HG03139 (cell line): ENCODE measurements around the gene PCDHGA3.
"Not testable (repeated sequence)": the region's sequence is repeated elsewhere in the genome, so short reads cannot be mapped to it uniquely, and the experiment has no call there.

Experiments used
- ATAC-seq: cut with Tn5 transposase; IDR thresholded peaks from one replicate; pipeline ENCODE4 v1.9.1; 2021; ENCODE audit not compliant: unreplicated experiment

Gene PCDHGA3

DNA sequence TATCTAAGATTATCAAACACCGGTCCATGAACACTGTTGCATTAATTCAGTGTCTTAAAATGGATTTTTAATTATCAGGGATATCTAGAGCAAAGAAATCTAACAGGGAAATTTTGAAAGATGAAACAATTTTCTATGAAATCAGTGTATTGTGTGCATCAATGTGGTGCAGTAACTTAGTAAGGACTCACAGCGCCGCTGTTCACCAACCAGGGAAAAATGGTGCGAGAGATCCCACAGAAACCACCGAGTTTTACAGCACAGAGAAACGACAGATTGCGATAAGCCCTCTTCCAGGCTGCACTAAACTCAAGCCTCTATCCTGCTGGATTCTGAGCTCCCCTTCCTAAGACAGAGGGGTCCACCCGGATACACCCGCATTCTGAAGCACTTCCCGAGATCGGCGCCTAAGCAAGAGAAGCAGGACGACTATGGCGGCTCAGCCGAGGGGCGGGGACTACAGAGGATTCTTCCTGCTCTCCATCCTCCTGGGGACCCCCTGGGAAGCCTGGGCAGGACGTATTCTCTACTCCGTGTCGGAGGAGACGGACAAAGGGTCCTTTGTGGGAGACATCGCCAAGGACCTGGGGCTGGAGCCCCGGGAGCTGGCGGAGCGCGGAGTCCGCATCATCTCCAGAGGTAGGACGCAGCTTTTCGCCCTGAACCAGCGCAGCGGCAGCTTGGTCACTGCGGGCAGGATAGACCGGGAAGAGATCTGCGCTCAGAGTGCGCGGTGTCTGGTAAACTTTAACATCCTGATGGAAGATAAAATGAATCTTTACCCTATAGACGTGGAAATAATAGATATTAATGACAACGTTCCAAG is 39.1 kb downstream of the PCDHGA3 start, which contains the start of gene PCDHGA7:
Gene PCDHGA7 (plus strand): TSS at position 274 of the 826 bp plus-strand sequence. CDS start 158 bp downstream, at position 432.
- ATAC-seq = no peak

DNA sequence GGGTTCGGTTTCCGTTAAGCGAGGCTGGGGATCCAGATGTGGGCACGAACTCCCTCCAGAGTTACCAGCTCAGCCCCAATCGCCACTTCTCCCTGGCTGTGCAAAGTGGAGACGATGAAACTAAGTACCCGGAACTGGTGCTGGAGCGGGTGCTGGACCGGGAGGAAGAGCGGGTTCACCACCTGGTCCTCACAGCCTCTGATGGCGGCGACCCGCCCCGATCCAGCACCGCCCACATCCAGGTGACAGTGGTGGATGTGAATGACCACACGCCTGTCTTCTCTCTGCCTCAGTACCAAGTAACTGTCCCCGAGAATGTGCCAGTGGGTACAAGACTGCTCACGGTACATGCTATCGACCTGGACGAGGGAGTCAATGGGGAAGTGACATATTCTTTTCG is 39.7 kb downstream of the PCDHGA3 start:
- no peak for ATAC-seq

DNA sequence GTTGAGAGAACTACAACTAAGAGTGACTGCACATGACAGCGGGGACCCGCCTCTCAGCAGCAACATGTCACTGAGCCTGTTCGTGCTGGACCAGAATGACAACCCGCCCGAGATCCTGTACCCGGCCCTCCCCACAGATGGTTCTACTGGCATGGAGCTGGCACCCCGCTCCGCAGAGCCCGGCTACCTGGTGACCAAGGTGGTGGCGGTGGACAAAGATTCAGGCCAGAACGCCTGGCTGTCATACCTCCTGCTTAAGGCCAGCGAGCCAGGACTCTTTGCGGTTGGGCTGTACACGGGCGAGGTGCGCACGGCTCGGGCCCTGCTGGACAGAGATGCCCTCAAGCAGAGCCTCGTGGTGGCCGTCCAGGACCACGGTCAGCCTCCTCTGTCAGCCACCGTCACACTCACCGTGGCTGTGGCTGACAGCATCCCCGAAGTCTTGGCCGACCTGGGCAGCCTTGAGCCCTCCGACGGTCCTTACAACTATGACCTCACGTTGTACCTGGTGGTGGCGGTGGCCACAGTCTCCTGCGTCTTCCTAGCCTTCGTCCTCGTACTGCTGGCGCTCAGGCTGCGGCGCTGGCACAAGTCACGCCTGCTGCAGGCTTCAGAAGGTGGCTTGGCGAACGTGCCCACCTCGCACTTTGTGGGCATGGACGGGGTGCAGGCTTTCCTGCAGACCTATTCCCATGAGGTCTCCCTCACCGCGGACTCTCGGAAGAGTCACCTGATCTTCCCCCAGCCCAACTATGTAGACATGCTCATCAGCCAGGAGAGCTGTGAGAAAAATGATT is 41.0 kb downstream of the PCDHGA3 start:
- ATAC-seq = no peak

DNA sequence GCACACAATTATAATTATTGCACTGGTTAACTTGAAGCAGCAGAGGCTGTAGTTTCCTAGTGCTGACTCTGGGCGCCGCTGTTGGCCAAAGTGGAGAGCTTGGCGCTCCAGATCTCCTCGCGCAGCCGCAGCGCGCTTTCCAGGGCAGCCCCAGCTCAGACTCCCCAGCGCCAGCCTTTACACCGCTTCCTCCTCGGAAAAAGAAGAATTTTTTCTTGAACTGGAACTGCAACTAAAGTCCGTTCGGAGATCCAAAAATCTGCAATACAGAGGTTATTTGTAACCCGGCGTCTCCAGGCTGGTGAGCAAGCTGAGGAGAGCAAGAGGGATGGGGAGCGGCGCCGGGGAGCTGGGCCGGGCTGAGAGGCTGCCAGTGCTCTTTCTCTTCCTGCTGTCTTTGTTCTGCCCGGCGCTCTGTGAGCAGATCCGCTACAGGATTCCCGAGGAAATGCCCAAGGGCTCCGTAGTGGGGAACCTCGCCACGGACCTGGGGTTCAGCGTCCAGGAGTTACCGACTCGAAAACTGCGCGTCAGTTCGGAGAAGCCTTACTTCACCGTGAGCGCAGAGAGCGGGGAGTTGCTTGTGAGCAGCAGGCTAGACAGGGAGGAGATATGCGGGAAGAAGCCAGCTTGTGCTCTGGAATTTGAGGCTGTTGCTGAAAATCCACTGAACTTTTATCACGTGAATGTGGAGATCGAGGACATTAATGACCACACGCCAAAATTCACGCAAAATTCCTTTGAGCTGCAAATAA is 44.1 kb downstream of the PCDHGA3 start, which contains the start of gene PCDHGB4:
Gene PCDHGB4 (plus strand): TSS at position 142 of the 755 bp plus-strand sequence. CDS start 187 bp downstream, at position 329.
- not testable (repeated sequence) for ATAC-seq

DNA sequence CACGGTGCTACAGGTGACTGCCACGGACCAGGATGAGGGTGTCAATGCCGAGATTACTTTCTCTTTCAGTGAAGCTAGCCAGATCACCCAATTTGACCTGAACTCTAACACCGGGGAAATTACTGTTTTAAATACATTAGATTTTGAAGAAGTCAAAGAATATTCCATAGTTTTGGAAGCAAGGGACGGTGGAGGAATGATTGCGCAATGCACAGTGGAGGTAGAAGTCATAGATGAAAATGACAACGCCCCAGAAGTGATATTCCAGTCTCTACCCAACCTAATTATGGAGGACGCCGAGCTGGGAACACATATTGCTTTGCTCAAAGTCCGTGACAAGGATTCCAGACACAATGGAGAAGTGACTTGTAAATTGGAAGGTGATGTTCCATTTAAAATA is 45.0 kb downstream of the PCDHGA3 start:
- no peak for ATAC-seq

DNA sequence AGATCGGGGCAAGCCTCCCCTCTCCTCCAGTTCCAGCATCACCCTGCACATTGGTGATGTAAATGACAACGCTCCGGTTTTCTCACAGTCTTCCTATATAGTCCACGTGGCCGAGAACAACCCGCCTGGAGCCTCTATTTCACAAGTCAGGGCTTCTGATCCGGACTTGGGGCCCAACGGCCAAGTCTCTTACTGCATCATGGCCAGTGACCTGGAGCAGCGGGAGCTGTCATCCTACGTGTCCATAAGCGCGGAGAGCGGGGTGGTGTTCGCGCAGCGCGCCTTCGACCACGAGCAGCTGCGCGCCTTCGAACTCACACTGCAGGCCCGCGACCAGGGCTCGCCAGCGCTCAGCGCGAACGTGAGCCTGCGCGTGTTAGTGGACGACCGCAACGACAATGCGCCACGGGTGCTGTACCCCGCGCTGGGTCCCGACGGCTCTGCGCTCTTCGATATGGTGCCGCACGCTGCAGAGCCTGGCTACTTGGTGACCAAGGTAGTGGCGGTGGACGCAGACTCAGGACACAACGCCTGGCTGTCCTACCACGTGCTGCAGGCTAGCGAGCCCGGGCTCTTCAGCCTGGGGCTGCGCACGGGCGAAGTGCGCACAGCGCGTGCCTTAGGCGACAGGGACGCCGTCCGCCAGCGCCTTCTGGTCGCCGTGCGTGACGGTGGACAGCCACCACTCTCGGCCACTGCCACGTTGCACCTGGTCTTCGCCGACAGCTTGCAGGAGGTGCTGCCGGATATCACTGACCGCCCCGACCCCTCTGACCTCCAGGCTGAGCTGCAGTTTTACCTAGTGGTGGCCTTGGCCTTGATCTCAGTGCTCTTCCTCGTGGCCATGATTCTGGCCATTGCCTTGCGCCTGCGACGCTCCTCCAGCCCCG is 45.8 kb downstream of the PCDHGA3 start:
- no peak for ATAC-seq

DNA sequence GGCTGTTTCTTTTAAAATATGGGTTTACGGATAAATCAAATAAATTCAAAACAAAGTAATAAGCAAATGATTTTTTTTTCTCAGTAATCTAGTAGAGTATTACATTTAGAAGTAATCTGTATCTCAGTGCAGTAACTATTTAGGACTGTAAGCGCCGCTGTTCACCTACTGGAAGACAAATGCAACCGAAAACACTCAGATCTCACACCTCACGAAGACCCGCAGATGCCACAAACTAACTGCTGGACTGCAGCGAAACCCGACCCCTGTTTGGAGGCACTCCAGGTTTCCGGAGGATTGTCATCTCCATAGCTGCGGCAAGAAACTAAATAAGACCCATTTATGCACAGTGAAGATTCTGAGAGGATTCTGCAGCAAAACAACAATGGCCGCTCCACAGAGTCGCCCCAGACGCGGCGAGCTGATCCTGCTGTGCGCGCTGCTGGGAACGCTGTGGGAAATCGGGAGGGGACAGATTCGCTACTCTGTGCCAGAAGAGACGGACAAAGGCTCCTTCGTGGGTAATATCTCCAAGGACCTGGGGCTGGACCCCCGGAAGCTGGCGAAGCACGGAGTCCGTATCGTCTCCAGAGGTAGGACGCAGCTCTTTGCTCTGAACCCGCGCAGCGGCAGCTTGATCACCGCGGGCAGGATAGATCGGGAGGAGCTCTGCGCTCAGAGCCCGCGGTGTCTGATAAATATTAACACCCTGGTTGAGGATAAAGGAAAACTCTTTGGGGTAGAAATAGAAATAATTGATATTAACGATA is 49.0 kb downstream of the PCDHGA3 start, which contains the start of gene PCDHGA8:
Gene PCDHGA8 (plus strand): TSS at position 205 of the 770 bp plus-strand sequence. CDS start 181 bp downstream, at position 386.
- ATAC-seq = no peak

DNA sequence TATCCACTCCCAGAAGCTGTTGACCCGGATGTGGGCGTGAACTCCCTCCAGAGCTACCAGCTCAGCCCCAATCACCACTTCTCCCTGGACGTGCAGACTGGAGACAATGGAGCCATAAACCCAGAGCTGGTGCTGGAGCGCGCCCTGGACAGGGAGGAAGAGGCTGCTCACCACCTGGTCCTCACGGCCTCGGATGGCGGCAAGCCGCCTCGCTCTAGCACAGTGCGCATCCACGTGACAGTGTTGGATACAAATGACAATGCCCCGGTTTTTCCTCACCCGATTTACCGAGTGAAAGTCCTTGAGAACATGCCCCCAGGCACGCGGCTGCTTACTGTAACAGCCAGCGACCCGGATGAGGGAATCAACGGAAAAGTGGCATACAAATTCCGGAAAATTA is 49.6 kb downstream of the PCDHGA3 start:
- ATAC-seq = no peak

DNA sequence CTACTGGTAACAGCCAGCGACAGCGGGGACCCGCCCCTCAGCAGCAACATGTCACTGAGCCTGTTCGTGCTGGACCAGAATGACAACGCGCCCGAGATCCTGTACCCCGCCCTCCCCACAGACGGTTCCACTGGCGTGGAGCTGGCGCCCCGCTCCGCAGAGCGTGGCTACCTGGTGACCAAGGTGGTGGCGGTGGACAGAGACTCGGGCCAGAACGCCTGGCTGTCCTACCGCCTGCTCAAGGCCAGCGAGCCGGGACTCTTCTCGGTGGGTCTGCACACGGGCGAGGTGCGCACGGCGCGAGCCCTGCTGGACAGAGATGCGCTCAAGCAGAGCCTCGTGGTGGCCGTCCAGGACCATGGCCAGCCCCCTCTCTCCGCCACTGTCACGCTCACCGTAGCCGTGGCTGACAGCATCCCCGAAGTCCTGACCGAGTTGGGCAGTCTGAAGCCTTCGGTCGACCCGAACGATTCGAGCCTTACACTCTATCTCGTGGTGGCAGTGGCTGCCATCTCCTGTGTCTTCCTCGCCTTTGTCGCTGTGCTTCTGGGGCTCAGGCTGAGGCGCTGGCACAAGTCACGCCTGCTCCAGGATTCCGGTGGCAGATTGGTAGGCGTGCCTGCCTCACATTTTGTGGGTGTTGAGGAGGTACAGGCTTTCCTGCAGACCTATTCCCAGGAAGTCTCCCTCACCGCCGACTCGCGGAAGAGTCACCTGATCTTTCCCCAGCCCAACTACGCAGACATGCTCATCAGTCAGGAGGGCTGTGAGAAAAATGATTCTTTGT is 51.0 kb downstream of the PCDHGA3 start:
- ATAC-seq = not testable (repeated sequence)
